Uterus (tissue), 2 donors: ENCODE data around the gene ROCK1.

Source experiments
- POLR2A ChIP-seq, 2 donors: fragments of 450-650 bp; IDR thresholded peaks; one replicate each; pipeline ENCODE4 v1.6.1; 2016; ENCODE audit warnings: antibody characterized with exemption in 2 of 2, mild to moderate bottlenecking in 1 of 2, moderate library complexity in 1 of 2
- TF ChIP-seq, protein P1 (sequence below), 4 experiments: fragments of 200-600 bp in 2 of 4; fragments of 450-650 bp in 2 of 4; sonication (generic) in 2 of 4; IDR thresholded peaks; one replicate each; pipeline ENCODE4 v1.5.1; 2016 to 2019; ENCODE audit warnings: antibody characterized with exemption in 4 of 4, mild to moderate bottlenecking in 2 of 4, moderate library complexity in 1 of 4

DNA sequence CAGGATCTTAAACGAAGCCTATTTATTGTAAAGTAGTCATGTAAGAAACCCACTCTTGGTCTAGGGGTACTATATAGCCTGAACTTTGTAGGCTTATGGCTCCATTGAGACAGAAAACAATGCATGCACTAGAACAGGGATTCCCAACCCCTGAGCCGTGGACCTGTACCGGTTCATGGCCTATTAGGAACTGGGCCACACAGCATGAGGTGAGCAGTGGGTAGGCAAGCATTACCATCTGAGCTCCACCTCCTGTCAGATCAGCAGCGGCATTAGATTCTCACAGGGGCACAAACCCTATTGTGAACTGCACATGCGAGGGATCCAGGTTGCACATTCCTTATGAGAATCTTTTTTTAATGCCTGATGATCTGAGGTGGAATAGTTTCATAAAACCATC is 59.2 kb downstream of the ROCK1 start:
- TF ChIP-seq, protein P1, sequence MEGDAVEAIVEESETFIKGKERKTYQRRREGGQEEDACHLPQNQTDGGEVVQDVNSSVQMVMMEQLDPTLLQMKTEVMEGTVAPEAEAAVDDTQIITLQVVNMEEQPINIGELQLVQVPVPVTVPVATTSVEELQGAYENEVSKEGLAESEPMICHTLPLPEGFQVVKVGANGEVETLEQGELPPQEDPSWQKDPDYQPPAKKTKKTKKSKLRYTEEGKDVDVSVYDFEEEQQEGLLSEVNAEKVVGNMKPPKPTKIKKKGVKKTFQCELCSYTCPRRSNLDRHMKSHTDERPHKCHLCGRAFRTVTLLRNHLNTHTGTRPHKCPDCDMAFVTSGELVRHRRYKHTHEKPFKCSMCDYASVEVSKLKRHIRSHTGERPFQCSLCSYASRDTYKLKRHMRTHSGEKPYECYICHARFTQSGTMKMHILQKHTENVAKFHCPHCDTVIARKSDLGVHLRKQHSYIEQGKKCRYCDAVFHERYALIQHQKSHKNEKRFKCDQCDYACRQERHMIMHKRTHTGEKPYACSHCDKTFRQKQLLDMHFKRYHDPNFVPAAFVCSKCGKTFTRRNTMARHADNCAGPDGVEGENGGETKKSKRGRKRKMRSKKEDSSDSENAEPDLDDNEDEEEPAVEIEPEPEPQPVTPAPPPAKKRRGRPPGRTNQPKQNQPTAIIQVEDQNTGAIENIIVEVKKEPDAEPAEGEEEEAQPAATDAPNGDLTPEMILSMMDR (IDR thresholded peaks at IDR 0.05), result no peak
- TF ChIP-seq POLR2A (IDR thresholded peaks at IDR 0.05), result no peak
